ENCODE results near the gene PFKFB2.

Gene PFKFB2

DNA sequence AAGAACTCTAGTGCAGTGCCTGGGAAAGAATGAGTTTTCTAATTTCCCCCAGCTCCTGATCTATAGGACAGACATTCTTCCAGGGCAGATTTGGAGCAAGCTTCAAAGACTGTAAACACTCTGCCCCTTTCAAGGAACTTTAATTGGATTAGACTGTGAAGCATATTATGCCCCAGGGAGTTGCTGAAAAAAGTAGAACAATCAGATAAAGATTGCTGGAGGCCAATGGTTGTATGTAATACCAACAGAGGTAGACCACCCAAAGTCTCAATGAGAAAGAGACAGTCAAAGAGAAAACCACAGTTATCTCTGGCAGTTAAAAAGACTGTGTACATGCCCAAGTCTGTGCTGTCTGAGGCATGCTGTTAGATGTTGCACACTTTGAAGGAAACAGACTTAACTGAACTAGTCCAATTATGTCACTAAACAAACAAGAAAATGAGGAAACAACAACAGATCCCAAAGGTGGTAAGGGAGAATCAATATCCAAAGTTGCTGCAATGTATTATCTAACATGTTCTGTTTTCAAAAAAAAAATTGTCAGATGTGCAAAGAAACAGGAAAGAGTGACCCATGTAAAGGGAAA lies 75.4 kb downstream of the PFKFB2 start:
- TF ChIP-seq POLR2A (IDR thresholded peaks at IDR 0.05; ENCODE audit: low read length) (no peak), GATA1 (IDR thresholded peaks at IDR 0.05; ENCODE audit: low read depth, low read length) (no peak)
- DNase-seq, result no peak

DNA sequence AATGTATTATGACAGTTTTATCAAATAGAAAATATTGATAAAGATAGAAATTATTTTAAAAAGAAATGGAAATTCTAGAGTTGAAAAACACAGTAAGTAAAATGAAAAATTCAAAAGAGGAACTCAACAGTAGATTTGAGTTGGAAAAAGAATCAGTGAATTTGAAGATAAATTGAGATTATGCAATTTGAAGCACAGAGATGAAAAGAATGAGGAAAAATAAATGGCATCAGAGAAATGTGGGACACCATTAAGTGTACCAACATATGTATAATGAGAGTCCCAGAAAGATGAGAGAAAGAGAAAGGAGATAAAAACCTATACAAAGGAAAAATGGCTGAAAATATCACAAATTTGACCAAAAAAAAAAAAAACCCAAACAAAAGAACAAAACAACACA lies 76.0 kb downstream of the PFKFB2 start:
- TF ChIP-seq POLR2A (IDR thresholded peaks at IDR 0.05; ENCODE audit: low read length) (no peak), GATA1 (IDR thresholded peaks at IDR 0.05; ENCODE audit: low read depth, low read length) (no peak)
- DNase-seq, result no peak

Data from erythroblast (primary cell).